HEK293T (cell line): ENCODE data around the gene GALNT12.

ENCODE experiments used
- CTCF ChIA-PET: fragments of 350-600 bp; formaldehyde crosslinking; extraction: SDS; loops from one replicate; lab custom pipeline; 2021; ENCODE audit warnings: antibody characterized with exemption, inconsistent platforms; lab: Yijun Ruan, JAX
- POLR2A ChIA-PET: fragments of 350-600 bp; formaldehyde crosslinking; extraction: SDS; loops from one replicate; lab custom pipeline; 2020; ENCODE audit warnings: antibody characterized with exemption, inconsistent platforms; lab: Yijun Ruan, JAX
- DNase-seq: peaks from one replicate; pipeline ENCODE4 v3.0.0; 2012; ENCODE audit warnings: mixed read lengths; ENCODE audit errors: extremely low spot score
- ARNT ChIP-seq: fragments of 450-650 bp; IDR thresholded peaks from 2 replicates; pipeline ENCODE4 v1.6.1; 2017; ENCODE audit warnings: mild to moderate bottlenecking
- BHLHE40 ChIP-seq: fragments of 450-650 bp; IDR thresholded peaks from 2 replicates; pipeline ENCODE4 v1.6.1; 2016; ENCODE audit warnings: mild to moderate bottlenecking, moderate library complexity, borderline replicate concordance
- CTBP1 ChIP-seq: fragments of 450-650 bp; IDR thresholded peaks from 2 replicates; pipeline ENCODE4 v1.6.1; 2016; ENCODE audit warnings: borderline replicate concordance
- ELF4 ChIP-seq: fragments of 450-650 bp; IDR thresholded peaks from 2 replicates; pipeline ENCODE4 v1.6.1; 2017; ENCODE audit warnings: antibody characterized with exemption
- FOXA1 ChIP-seq: fragments of 450-650 bp; IDR thresholded peaks from 2 replicates; pipeline ENCODE4 v1.6.1; 2016; ENCODE audit warnings: mild to moderate bottlenecking
- FOXK2 ChIP-seq: fragments of 450-650 bp; IDR thresholded peaks from 2 replicates; pipeline ENCODE4 v1.6.1; 2016; ENCODE audit warnings: mild to moderate bottlenecking
- FOXM1 ChIP-seq: fragments of 450-650 bp; IDR thresholded peaks from 2 replicates; pipeline ENCODE4 v1.6.1; 2017; ENCODE audit warnings: mild to moderate bottlenecking, borderline replicate concordance
- HDGF ChIP-seq: fragments of 450-650 bp; IDR thresholded peaks from 2 replicates; pipeline ENCODE4 v1.6.1; 2017; ENCODE audit warnings: antibody characterized with exemption, borderline replicate concordance
- L3MBTL2 ChIP-seq: fragments of 450-650 bp; conservative IDR thresholded peaks from 2 replicates; pipeline ENCODE4 v1.6.1; 2016; ENCODE audit warnings: mild to moderate bottlenecking
- LEF1 ChIP-seq: fragments of 450-650 bp; IDR thresholded peaks from 2 replicates; pipeline ENCODE4 v1.6.1; 2017; ENCODE audit warnings: mild to moderate bottlenecking, borderline replicate concordance
- NFRKB ChIP-seq: fragments of 450-650 bp; IDR thresholded peaks from 2 replicates; pipeline ENCODE4 v1.6.1; 2016; ENCODE audit warnings: mild to moderate bottlenecking, moderate library complexity
- SP1 ChIP-seq: fragments of 450-650 bp; IDR thresholded peaks from 2 replicates; pipeline ENCODE4 v1.6.1; 2017
- SUZ12 ChIP-seq: fragments of 450-650 bp; IDR thresholded peaks from 2 replicates; pipeline ENCODE4 v1.6.1; 2016; ENCODE audit warnings: mild to moderate bottlenecking
- TARDBP ChIP-seq: fragments of 450-650 bp; IDR thresholded peaks from 2 replicates; pipeline ENCODE4 v1.6.1; 2016
- ZNF384 ChIP-seq: fragments of 450-650 bp; IDR thresholded peaks from 2 replicates; pipeline ENCODE4 v1.6.1; 2016
- TF ChIP-seq, protein P1 (sequence below): fragments of 450-650 bp; IDR thresholded peaks from 2 replicates; pipeline ENCODE4 v1.6.1; 2016

The GALNT12 gene

DNA sequence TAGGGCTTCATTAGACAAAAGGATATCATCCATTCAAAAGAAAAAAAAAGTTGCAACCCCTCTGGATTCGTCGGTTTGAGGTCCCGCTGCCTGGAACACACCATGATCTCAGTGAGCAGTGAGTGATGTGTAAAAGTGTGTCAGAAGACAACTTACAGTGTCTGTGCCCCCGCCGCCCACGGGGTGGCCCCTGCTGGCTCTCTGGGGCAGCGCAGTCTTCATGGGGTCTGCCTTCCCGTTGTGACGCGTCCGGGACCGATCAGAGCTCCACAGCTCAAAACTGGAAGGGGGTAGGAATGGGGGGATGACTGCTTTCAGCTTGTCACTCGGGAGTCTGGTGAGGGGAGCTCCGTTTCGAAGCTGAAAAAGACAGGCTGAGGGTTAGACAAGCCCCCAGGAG lies 33.7 kb upstream of the GALNT12 start:
- TF ChIP-seq ZNF384 (no peak), HDGF (no peak), FOXM1 (no peak), BHLHE40 (no peak), CTBP1 (no peak), SP1 (no peak), FOXK2 (no peak)
- ChIA-PET CTCF (interaction anchor here (0.6 kb wide), 1 partner anchor 197 kb away, joined by 3 read pairs; no protein-coding TSS in a partner anchor), POLR2A (no interaction called here)
- DNase-seq, result no peak

DNA sequence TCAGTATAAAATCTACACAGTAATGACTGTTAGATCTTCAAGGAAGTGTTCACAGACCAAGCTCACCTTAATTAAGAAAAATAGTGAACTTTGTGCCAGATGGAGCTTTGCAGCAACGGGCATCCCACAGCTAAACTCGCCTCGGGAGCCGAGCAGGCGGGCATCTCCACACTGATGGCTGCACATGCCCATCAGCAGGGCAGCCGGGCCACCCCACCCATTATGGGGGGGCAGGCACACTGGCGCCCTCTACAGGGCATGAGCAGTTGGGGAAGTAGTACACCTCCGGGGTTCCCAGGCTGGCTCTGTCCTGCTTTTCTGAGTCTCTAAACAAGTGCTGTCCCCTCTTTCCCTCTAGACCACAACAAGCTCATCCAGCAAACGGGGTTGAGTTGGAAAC lies 32.7 kb upstream of the GALNT12 start:
- POLR2A ChIA-PET, result no interaction called here
- peak; percentile 48 for DNase-seq
- TF ChIP-seq L3MBTL2 (no peak), BHLHE40 (no peak), ZNF384 (no peak)
- CTCF ChIA-PET, result interaction anchor here (0.5 to 2.6 kb wide), 10 partner anchors 8 to 476 kb away, joined by 3 to 10 read pairs (median 4); no protein-coding TSS in a partner anchor

DNA sequence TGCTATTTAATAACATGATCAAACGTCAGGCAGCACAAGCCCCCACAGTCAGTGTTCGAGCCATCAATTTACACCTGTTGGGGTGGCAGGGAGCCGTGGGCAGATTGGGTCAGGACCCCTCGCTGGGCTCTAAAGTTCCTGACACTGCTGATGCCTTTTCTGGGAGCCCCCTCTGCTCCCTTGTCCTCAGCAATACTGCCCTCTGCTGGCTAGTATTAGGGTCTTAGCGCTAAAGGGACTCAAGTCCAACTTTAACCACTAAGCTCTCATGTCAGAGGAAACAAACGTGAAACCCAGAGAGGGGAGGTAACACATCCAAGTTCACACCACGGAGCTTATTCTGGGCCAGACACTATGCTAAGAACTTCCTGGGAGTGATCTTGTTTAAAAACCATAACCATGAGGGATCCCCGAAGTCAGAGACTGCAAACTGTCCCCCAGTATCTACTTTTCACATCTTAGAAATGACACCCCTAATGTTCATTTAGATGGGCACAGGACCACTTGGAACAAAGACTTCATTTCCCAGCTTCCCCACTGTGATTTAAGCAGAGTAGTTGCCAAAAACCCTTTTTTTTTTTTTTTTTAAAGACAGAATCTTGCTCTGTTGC lies 31.5 kb upstream of the GALNT12 start:
- ChIA-PET POLR2A (no interaction called here), CTCF (interaction anchor here (0.6 to 2.6 kb wide), 12 partner anchors 9 to 1259 kb away, joined by 3 to 10 read pairs (median 4); no protein-coding TSS in a partner anchor)
- peak; percentile 76 for DNase-seq
- no peak for TF ChIP-seq HDGF
- no peak for TF ChIP-seq FOXA1
- no peak for TF ChIP-seq SUZ12
- no peak for TF ChIP-seq LEF1
- no peak for TF ChIP-seq ELF4
- TF ChIP-seq, protein P1, sequence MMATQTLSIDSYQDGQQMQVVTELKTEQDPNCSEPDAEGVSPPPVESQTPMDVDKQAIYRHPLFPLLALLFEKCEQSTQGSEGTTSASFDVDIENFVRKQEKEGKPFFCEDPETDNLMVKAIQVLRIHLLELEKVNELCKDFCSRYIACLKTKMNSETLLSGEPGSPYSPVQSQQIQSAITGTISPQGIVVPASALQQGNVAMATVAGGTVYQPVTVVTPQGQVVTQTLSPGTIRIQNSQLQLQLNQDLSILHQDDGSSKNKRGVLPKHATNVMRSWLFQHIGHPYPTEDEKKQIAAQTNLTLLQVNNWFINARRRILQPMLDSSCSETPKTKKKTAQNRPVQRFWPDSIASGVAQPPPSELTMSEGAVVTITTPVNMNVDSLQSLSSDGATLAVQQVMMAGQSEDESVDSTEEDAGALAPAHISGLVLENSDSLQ, result no peak
- no peak for TF ChIP-seq FOXM1
- no peak for TF ChIP-seq ARNT
- no peak for TF ChIP-seq NFRKB
- no peak for TF ChIP-seq L3MBTL2
- no peak for TF ChIP-seq BHLHE40
- TF ChIP-seq FOXK2, result no peak
- TF ChIP-seq CTBP1, result no peak
- no peak for TF ChIP-seq TARDBP

DNA sequence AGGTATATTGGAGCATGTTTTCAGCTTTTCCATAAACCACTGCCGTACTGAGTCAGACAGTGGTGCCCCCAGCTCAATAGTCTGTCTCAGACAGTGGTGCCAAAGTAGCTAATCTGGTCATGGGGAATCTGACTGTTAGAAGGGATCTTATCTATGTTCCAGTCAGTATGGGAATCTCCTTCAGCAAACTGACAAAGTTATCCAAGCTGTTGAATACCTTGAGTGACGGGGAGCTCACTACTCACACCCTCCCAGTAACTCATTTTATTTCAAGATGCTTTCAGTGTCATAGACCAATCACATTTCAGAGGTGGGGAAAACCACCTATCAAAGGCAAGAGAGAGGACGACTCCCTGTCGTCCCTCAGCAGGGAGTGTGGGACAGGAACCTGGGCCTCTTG lies 29.9 kb upstream of the GALNT12 start:
- TF ChIP-seq FOXM1 (no peak), ARNT (no peak), ZNF384 (no peak), LEF1 (no peak)
- TF ChIP-seq, protein P1, result no peak
- CTCF ChIA-PET, result no interaction called here
- POLR2A ChIA-PET, result no interaction called here
- no peak for DNase-seq

DNA sequence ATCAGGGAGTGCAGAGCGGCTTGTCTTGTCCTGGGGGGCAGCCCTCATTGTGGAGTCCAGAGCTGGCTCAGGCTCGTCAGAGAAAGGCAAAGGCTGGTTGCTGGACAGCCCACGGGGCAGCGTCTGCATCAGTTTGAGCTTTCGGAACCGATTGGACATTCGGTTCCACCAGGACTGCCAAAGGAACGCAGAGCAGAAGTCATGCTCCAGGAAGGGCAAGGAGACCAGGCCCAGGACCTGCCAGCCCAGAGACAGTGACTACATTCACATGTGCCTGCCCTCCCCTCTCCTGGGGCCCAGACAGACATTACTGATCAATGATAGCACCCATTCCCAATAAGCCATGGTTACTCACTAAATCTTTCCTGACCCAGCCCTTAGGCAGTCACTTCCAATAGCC lies 29.2 kb upstream of the GALNT12 start:
- ChIA-PET CTCF (no interaction called here), POLR2A (no interaction called here)
- no peak for TF ChIP-seq NFRKB
- no peak for TF ChIP-seq ARNT
- no peak for TF ChIP-seq FOXM1
- TF ChIP-seq CTBP1, result no peak
- no peak for TF ChIP-seq ELF4
- no peak for TF ChIP-seq FOXA1
- TF ChIP-seq LEF1, result no peak
- no peak for TF ChIP-seq SUZ12
- TF ChIP-seq, protein P1, result no peak
- DNase-seq, result no peak

DNA sequence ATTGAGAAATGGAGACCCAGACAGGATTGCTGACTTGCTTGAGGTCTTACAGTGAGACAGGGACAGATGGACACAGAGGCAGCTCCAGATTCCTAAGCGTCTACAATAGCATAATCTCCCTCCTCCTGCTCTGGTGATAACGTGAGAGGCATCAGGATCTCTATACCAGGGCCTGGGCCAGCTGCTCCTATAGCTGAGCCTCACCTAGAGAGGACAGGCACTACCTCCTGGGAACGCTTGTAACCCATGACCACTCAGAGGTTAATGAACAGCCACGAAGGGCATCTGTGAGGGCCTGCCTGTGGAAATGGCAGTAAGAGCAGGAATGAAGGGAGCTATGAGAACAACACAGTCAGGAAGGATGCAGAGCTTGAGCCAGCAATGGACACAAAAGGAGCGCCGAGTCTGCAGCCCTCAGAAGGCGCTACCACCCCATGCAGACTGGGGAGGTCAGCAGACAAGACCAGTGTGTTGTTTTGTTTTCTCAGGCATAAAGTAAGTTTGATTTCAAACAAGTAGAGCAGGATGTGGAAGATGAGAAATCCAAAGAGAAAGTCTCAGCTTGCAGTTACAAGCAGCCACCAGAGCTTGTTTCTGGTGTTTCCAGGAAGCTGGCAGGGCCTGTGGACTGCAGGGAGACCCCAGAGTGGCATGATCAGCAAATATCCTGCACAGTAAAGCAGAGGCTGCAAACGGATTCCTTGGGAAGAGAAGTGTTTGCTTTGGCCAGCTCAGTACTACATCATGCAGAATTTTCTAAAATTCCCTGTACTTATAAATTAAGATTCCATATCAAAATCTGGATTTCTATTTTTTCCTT lies 28.5 kb upstream of the GALNT12 start:
- ChIA-PET CTCF (interaction anchor here (0.6 kb wide), 2 partner anchors 379 to 832 kb away, joined by 4 to 5 read pairs; no protein-coding TSS in a partner anchor), POLR2A (no interaction called here)
- no peak for DNase-seq
- no peak for TF ChIP-seq ZNF384
- TF ChIP-seq BHLHE40, result no peak
- TF ChIP-seq FOXK2, result no peak
- TF ChIP-seq FOXM1, result no peak
- TF ChIP-seq LEF1, result no peak
- TF ChIP-seq ARNT, result no peak
- no peak for TF ChIP-seq SP1
- TF ChIP-seq NFRKB, result no peak
- TF ChIP-seq, protein P1, result no peak
- no peak for TF ChIP-seq ELF4
- TF ChIP-seq SUZ12, result no peak
